ENCODE results near the gene SHCBP1. TPM values are rescaled to one million over a fixed set of nuclear protein-coding genes. Genes with fewer than 3 reads are reported as not detected.
"Not testable (repeated sequence)": the region's sequence is repeated elsewhere in the genome, so short reads cannot be mapped to it uniquely, and the experiment has no call there.

SHCBP1 gene
- total RNA-seq, 2 donors from 2014 or later, result 1.2 to 3.1 TPM

GRCh38 chr16:46558018-46558417, 63.2 kb downstream of the SHCBP1 start:
- DNase-seq (no peak), ATAC-seq (no peak)
- intact Hi-C loops (cut with DNase I, micrococcal nuclease), result loop anchor here in 1 of 2 donors (5.0 kb wide), 1 partner anchor 49 kb away; no protein-coding TSS in a partner anchor

- ATAC-seq, result no peak
- intact Hi-C loops (cut with DNase I, micrococcal nuclease), result loop anchor here in 1 of 2 donors (5.0 kb wide), 1 partner anchor 51 kb away; no protein-coding TSS in a partner anchor
Measured at GRCh38 chr16:46555951-46556350, 65.2 kb downstream of the SHCBP1 start.

GRCh38 chr16:46554435-46554834, 66.7 kb downstream of the SHCBP1 start:
- peak; percentile 30 to 62 for DNase-seq
- intact Hi-C loops (cut with DNase I, micrococcal nuclease); ATAC-seq: not testable (repeated sequence)

More at GRCh38 chr16:46555951-46556350, 65.2 kb downstream of the SHCBP1 start:
- no peak for DNase-seq

- intact Hi-C loops (cut with DNase I, micrococcal nuclease), result no loop called here
- DNase-seq, result no peak
- no peak for ATAC-seq
Measured at GRCh38 chr16:46549477-46549876, 71.7 kb downstream of the SHCBP1 start.

Other genes starting within 250 kb of the SHCBP1 start
- gene VPS35, start 67.8 kb upstream of the SHCBP1 start, total RNA-seq, result 100 to 1,000 TPM in 1 of 2 donors, 10 to 100 TPM in 1; 82.1 to 108 TPM
- gene ORC6, start 68.3 kb upstream of the SHCBP1 start, total RNA-seq, result 1 to 10 TPM; 3.0 to 8.6 TPM
- under 1 TPM in 1 of 2 donors, not detected in 1; 0.11 TPM for gene MYLK3, start 127.0 kb upstream of the SHCBP1 start, total RNA-seq
- gene C16orf87, start 209.8 kb upstream of the SHCBP1 start, total RNA-seq, result 1 to 10 TPM; 6.1 to 7.6 TPM